Neutrophil (primary cell): ENCODE results near the gene SLC17A8.

ENCODE experiments used
- H3K27ac ChIP-seq: fragments of 200-600 bp; sonication (generic); 2 replicates; pipeline ENCODE4 v1.5.1; 2016; ENCODE audit warnings: mild to moderate bottlenecking, moderate library complexity
- H3K27me3 ChIP-seq: fragments of 200-600 bp; sonication (generic); 2 replicates; pipeline ENCODE4 v1.6.0; 2016; ENCODE audit warnings: mild to moderate bottlenecking
- H3K36me3 ChIP-seq: fragments of 200-600 bp; sonication (generic); 2 replicates; pipeline ENCODE4 v1.5.1; 2017
- H3K4me1 ChIP-seq, 2 experiments: fragments of 200-600 bp in 1 of 2; sonication (generic) in 1 of 2; 1 replicate in 1 of 2; 2 replicates in 1 of 2; pipeline versions ENCODE4 v1.5.1 to v1.6.1; 2013 to 2016; ENCODE audit warnings: low read depth in 1 of 2, low read length in 1 of 2, mild to moderate bottlenecking in 1 of 2, moderate library complexity in 1 of 2; ENCODE audit not compliant: control insufficient read depth in 1 of 2, insufficient read depth in 1 of 2
- H3K4me3 ChIP-seq, 2 experiments: fragments of 200-600 bp in 1 of 2; sonication (generic) in 1 of 2; 1 replicate in 1 of 2; 2 replicates in 1 of 2; pipeline ENCODE4 v1.5.1; 2013 to 2016; ENCODE audit warnings: low read depth in 1 of 2, low read length in 1 of 2, mild to moderate bottlenecking in 1 of 2, moderate library complexity in 1 of 2
- H3K9me3 ChIP-seq: fragments of 200-600 bp; sonication (generic); 2 replicates; pipeline ENCODE4 v1.5.1; 2016
- CTCF ChIP-seq: fragments of 200-600 bp; sonication (generic); IDR thresholded peaks from 2 replicates; pipeline ENCODE4 v1.5.1; 2016; ENCODE audit warnings: antibody characterized with exemption

SLC17A8 gene

GRCh38 chr12:100382338-100382737 is 25.5 kb downstream of the SLC17A8 start:
- no peak overlapping the region for H3K27ac ChIP-seq

GRCh38 chr12:100383586-100384558 is 27.0 kb downstream of the SLC17A8 start:
- Histone ChIP-seq H3K36me3 (no peaks in the 10 kb centered on the region), H3K4me3 (no peak overlapping the region), H3K9me3 (no peaks in the 10 kb centered on the region), H3K27me3 (peaks cover 5% of the 10 kb centered on the region), H3K27ac (no peak overlapping the region), H3K4me1 (no peaks in the 10 kb centered on the region)
- TF ChIP-seq CTCF = no peak

More at GRCh38 chr12:100382338-100382737, 25.5 kb downstream of the SLC17A8 start:
- Histone ChIP-seq H3K36me3 (no peaks in the 10 kb centered on the region), H3K27me3 (peaks cover 2% of the 10 kb centered on the region), H3K4me3 (no peak overlapping the region), H3K4me1 (no peaks in the 10 kb centered on the region), H3K9me3 (no peaks in the 10 kb centered on the region)
- no peak for TF ChIP-seq CTCF

- H3K36me3 ChIP-seq = no peaks in the 10 kb centered on the region
- no peak overlapping the region for H3K4me3 ChIP-seq
- no peaks in the 10 kb centered on the region for H3K4me1 ChIP-seq
- H3K9me3 ChIP-seq = no peaks in the 10 kb centered on the region
- TF ChIP-seq CTCF = no peak
- no peak overlapping the region for H3K27ac ChIP-seq
- peaks cover 5% of the 10 kb centered on the region for H3K27me3 ChIP-seq
These were observed 27.7 kb downstream of the SLC17A8 start for GRCh38 chr12:100384559-100384935.

GRCh38 chr12:100388382-100388781 is 31.5 kb downstream of the SLC17A8 start:
- Histone ChIP-seq H3K4me3 (no peak overlapping the region), H3K36me3 (no peaks in the 10 kb centered on the region), H3K9me3 (no peaks in the 10 kb centered on the region), H3K27me3 (peaks cover 10% of the 10 kb centered on the region), H3K4me1 (no peaks in the 10 kb centered on the region), H3K27ac (no peak overlapping the region)
- no peak for TF ChIP-seq CTCF

- Histone ChIP-seq H3K27me3 (peaks cover 10% of the 10 kb centered on the region), H3K27ac (no peak overlapping the region), H3K4me1 (no peaks in the 10 kb centered on the region), H3K9me3 (no peaks in the 10 kb centered on the region), H3K4me3 (no peak overlapping the region), H3K36me3 (no peaks in the 10 kb centered on the region)
- no peak for TF ChIP-seq CTCF
These were observed 35.0 kb downstream of the SLC17A8 start for GRCh38 chr12:100391856-100392255.
